ENCODE data around the gene SIPA1L3. TPM values are rescaled to one million over a fixed set of nuclear protein-coding genes. Genes with fewer than 3 reads are reported as not detected.
A peak's percentile ranks its signal among the peaks of the same experiment; 100 is the strongest.

SIPA1L3 gene
- total RNA-seq, 1 experiment from 2014 or later: 36.0 TPM

DNA sequence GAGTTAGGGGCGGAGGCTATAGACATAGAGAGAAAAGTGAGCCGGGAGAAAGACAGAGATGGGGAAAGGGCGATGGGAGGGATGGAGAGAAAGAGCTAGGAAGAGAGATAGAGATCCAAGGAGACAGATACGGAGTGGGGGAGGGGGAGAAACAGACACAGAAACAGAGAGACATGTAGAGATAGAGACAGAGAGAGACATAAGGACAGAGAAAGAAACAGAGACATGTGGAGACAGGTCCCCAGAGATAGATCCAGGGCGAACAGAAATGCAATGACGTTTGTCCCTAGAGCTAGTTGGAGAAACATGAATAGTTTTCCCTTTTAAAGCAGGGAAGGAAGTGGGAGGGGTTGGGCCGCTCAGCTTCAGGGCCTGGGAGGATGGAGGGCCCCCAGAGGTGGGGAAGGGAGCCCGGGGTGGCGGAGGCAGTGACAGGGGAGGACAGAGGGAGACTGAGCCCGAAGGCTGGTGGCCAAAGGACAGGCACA lies 344.6 kb downstream of the SIPA1L3 start:
- BruUV-seq (replicated peaks): no TSS peak
- peaks cover 11% of the 10 kb centered on the region for H3K4me1 Mint-ChIP-seq (ENCODE audit: insufficient read depth, unreplicated experiment)
- peak overlapping the region; percentile 3 for H3K4me3 Mint-ChIP-seq (ENCODE audit: unreplicated experiment)
- intact Hi-C loops (cut with micrococcal nuclease): no loop called here
- H3K36me3 Mint-ChIP-seq (ENCODE audit: insufficient read depth, unreplicated experiment): no peaks in the 10 kb centered on the region
- POLR2A ChIA-PET: interaction anchor here (0.7 to 1.4 kb wide), 5 partner anchors 7 to 70 kb away, joined by 3 to 9 read pairs (median 3); partner anchors contain the start of gene SPINT2
- H3K27ac Mint-ChIP-seq (ENCODE audit: low read depth, unreplicated experiment): peak overlapping the region; percentile 57
- no peak for DNase-seq (ENCODE audit: unreplicated experiment)
- CTCF ChIA-PET: interaction anchor here (0.6 to 2.2 kb wide), 9 partner anchors 8 to 353 kb away, joined by 3 to 8 read pairs (median 4); partner anchors contain the start of gene CATSPERG
- H3K9me3 Mint-ChIP-seq (ENCODE audit: unreplicated experiment): no peaks in the 10 kb centered on the region
- TF ChIP-seq, protein P1, sequence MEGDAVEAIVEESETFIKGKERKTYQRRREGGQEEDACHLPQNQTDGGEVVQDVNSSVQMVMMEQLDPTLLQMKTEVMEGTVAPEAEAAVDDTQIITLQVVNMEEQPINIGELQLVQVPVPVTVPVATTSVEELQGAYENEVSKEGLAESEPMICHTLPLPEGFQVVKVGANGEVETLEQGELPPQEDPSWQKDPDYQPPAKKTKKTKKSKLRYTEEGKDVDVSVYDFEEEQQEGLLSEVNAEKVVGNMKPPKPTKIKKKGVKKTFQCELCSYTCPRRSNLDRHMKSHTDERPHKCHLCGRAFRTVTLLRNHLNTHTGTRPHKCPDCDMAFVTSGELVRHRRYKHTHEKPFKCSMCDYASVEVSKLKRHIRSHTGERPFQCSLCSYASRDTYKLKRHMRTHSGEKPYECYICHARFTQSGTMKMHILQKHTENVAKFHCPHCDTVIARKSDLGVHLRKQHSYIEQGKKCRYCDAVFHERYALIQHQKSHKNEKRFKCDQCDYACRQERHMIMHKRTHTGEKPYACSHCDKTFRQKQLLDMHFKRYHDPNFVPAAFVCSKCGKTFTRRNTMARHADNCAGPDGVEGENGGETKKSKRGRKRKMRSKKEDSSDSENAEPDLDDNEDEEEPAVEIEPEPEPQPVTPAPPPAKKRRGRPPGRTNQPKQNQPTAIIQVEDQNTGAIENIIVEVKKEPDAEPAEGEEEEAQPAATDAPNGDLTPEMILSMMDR (IDR thresholded peaks at IDR 0.05; ENCODE audit: unreplicated experiment): no peak
- H3K27me3 Mint-ChIP-seq (ENCODE audit: insufficient read depth, unreplicated experiment): no peaks in the 10 kb centered on the region

DNA sequence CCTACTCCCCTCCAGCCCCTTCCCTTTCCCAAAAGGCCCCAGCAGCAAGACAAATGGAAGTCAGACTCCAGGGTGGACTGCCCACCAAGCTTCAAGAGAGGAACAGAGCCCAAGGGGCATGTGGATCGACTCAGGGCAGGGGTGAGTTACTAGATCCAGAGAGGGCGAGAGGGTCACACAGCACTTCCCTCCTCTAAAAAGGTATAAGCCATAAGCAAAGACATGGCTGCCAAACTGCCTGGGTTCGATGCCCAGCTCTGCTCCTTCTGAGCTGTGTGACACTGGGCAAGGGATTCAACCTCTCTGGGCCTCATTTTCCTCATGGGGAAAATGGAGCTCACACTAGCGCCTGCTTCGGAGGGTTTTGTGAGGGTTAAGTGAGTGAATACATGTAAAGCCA lies 345.4 kb downstream of the SIPA1L3 start:
- Mint-ChIP-seq H3K36me3 (ENCODE audit: insufficient read depth, unreplicated experiment) (no peaks in the 10 kb centered on the region), H3K27ac (ENCODE audit: low read depth, unreplicated experiment) (peak overlapping the region; percentile 57), H3K27me3 (ENCODE audit: insufficient read depth, unreplicated experiment) (no peaks in the 10 kb centered on the region), H3K9me3 (ENCODE audit: unreplicated experiment) (no peaks in the 10 kb centered on the region), H3K4me1 (ENCODE audit: insufficient read depth, unreplicated experiment) (peaks cover 11% of the 10 kb centered on the region), H3K4me3 (ENCODE audit: unreplicated experiment) (no peak overlapping the region)
- BruUV-seq (replicated peaks): no TSS peak
- intact Hi-C loops (cut with micrococcal nuclease): no loop called here
- ChIA-PET POLR2A (interaction anchor here (1.1 to 1.4 kb wide), 3 partner anchors 12 to 69 kb away, joined by 3 to 9 read pairs (median 8); partner anchors contain the start of gene SPINT2), CTCF (interaction anchor here (0.6 to 2.2 kb wide), 4 partner anchors 9 to 350 kb away, joined by 3 to 8 read pairs (median 4); no protein-coding TSS in a partner anchor)
- no peak for DNase-seq (ENCODE audit: unreplicated experiment)
- TF ChIP-seq, protein P1 (IDR thresholded peaks at IDR 0.05; ENCODE audit: unreplicated experiment): no peak

GRCh38 chr19:38252941-38253691 lies 346.1 kb downstream of the SIPA1L3 start:
- Mint-ChIP-seq H3K9me3 (ENCODE audit: unreplicated experiment) (no peaks in the 10 kb centered on the region), H3K4me3 (ENCODE audit: unreplicated experiment) (no peak overlapping the region), H3K4me1 (ENCODE audit: insufficient read depth, unreplicated experiment) (peaks cover 11% of the 10 kb centered on the region), H3K36me3 (ENCODE audit: insufficient read depth, unreplicated experiment) (no peaks in the 10 kb centered on the region), H3K27me3 (ENCODE audit: insufficient read depth, unreplicated experiment) (no peaks in the 10 kb centered on the region), H3K27ac (ENCODE audit: low read depth, unreplicated experiment) (no peak overlapping the region)
- ChIA-PET POLR2A (no interaction called here), CTCF (interaction anchor here (1.2 to 2.2 kb wide), 2 partner anchors 10 to 11 kb away, joined by 3 to 8 read pairs; no protein-coding TSS in a partner anchor)
- no TSS peak for BruUV-seq (replicated peaks)
- TF ChIP-seq, protein P1 (IDR thresholded peaks at IDR 0.05; ENCODE audit: unreplicated experiment): no peak
- no peak for DNase-seq (ENCODE audit: unreplicated experiment)
- intact Hi-C loops (cut with micrococcal nuclease): no loop called here

DNA sequence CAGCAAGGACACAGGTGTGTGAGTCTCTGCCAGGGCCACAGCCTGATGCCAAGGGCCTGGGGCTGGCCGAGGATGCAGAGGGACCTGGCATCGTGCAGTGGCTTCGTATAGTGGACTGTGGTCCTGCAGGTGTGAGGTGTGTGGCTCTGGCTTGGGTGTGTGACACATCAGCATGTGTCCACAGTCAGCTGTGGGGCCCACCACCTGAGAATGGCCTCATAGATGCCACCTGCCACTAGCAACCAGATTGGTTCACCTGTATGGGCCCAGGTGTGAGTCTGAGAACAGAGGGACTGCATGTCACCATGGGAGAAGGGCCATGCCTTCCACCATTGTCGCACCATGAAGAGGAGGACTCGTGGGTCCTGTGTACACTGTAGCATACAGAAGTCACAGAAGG lies 346.8 kb downstream of the SIPA1L3 start:
- intact Hi-C loops (cut with micrococcal nuclease): no loop called here
- no peak for DNase-seq (ENCODE audit: unreplicated experiment)
- Mint-ChIP-seq H3K27ac (ENCODE audit: low read depth, unreplicated experiment) (no peak overlapping the region), H3K36me3 (ENCODE audit: insufficient read depth, unreplicated experiment) (no peaks in the 10 kb centered on the region), H3K9me3 (ENCODE audit: unreplicated experiment) (no peaks in the 10 kb centered on the region), H3K4me1 (ENCODE audit: insufficient read depth, unreplicated experiment) (peaks cover 11% of the 10 kb centered on the region), H3K4me3 (ENCODE audit: unreplicated experiment) (no peak overlapping the region), H3K27me3 (ENCODE audit: insufficient read depth, unreplicated experiment) (no peaks in the 10 kb centered on the region)
- ChIA-PET CTCF (interaction anchor here (2.2 kb wide), 1 partner anchor 10 kb away, joined by 8 read pairs; no protein-coding TSS in a partner anchor), POLR2A (no interaction called here)
- no TSS peak for BruUV-seq (replicated peaks)
- TF ChIP-seq, protein P1 (IDR thresholded peaks at IDR 0.05; ENCODE audit: unreplicated experiment): no peak
